ENCODE results near the gene ZFHX2. TPM values are rescaled to one million over a fixed set of nuclear protein-coding genes. Genes with fewer than 3 reads are reported as not detected.

The ZFHX2 gene
- total RNA-seq, 3 donors from 2014 or later: 0.58 to 1.1 (median 1.1) TPM

DNA sequence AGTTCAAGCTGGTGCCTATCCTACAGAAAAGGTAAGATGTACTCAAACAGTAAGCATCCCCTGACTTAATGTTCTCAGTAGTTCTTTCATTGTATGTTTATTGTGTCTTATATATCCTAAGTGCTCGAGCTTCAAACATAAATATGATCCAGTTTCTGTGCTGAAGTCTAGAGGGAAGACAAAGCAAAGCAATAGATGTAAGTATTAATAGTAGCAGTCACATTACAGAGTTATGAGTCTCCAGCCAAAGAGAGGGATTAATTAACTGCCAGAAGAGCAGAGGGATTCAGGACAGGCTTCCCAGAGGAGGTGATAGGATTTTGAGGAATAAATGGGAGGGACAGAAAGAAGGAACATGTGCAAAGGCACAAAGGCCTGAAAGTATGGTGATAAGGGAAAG lies 80.6 kb downstream of the ZFHX2 start:
- H3K27me3 Mint-ChIP-seq (ENCODE audit: low read depth): no peaks in the 10 kb centered on the region
- no peak for DNase-seq
- ATAC-seq: no peak
- H3K4me1 Mint-ChIP-seq (ENCODE audit: low read depth): peaks cover 10% of the 10 kb centered on the region
- H3K4me3 Mint-ChIP-seq: no peak overlapping the region
- peaks cover 22% of the 10 kb centered on the region for H3K36me3 Mint-ChIP-seq (ENCODE audit: insufficient read depth)
- no peaks in the 10 kb centered on the region for H3K9me3 Mint-ChIP-seq

Other genes with a start within 250 kb of the ZFHX2 start
- gene PPP1R3E, start 248.9 kb downstream of the ZFHX2 start, total RNA-seq: 1 to 10 TPM; 7.3 to 7.9 (median 7.8) TPM
- under 1 TPM; 0.10 to 0.73 (median 0.40) TPM for gene BCL2L2, start 244.9 kb downstream of the ZFHX2 start, total RNA-seq
- gene PABPN1, start 230.3 kb downstream of the ZFHX2 start, total RNA-seq: 100 to 1,000 TPM; 319 to 339 (median 333) TPM
- gene SLC22A17, start 198.9 kb downstream of the ZFHX2 start, total RNA-seq: 1 to 10 TPM; 2.0 to 2.4 (median 2.3) TPM
- gene EFS, start 186.6 kb downstream of the ZFHX2 start, total RNA-seq: under 1 TPM in 2 of 3 donors, not detected in 1; 0.08 TPM
- gene IL25, start 179.0 kb downstream of the ZFHX2 start, total RNA-seq: not detected
- gene CMTM5, start 174.7 kb downstream of the ZFHX2 start, total RNA-seq: not detected
- gene MYH6, start 143.5 kb downstream of the ZFHX2 start, total RNA-seq: not detected
- under 1 TPM in 1 of 3 donors, not detected in 2; 0.03 TPM for gene MYH7, start 116.1 kb downstream of the ZFHX2 start, total RNA-seq
- gene NGDN, start 82.1 kb downstream of the ZFHX2 start, total RNA-seq: 100 to 1,000 TPM; 115 to 120 (median 117) TPM
- 10 to 100 TPM; 17.1 to 18.8 (median 17.6) TPM for gene THTPA, start 4.5 kb upstream of the ZFHX2 start, total RNA-seq
- gene AP1G2, start 16.0 kb upstream of the ZFHX2 start, total RNA-seq: 100 to 1,000 TPM in 2 of 3 donors, 10 to 100 TPM in 1; 86.9 to 113 (median 108) TPM
- under 1 TPM; 0.11 to 0.27 (median 0.13) TPM for gene JPH4, start 27.0 kb upstream of the ZFHX2 start, total RNA-seq
- 1 to 10 TPM; 1.4 to 3.2 (median 1.7) TPM for gene DHRS2, start 84.6 kb upstream of the ZFHX2 start, total RNA-seq